Trophoblast cell (in vitro differentiated cells and primary cell): ENCODE data around the gene WDR88.

Experiments
- DNase-seq, 2 donors: peaks; one replicate each; pipeline ENCODE4 v3.0.0-alpha.2; 2016
- H2AFZ ChIP-seq: 2 replicates; pipeline ENCODE4 v1.6.1; 2013; ENCODE audit warnings: low read length, moderate library complexity, mild to moderate bottlenecking; ENCODE audit not compliant: insufficient read depth, poor library complexity
- H2AK5ac ChIP-seq: 2 replicates; pipeline ENCODE4 v1.6.1; 2013; ENCODE audit warnings: mild to moderate bottlenecking, low read length
- H2BK120ac ChIP-seq: 2 replicates; pipeline ENCODE4 v1.6.1; 2013; ENCODE audit warnings: low read length, mild to moderate bottlenecking, moderate library complexity; ENCODE audit not compliant: insufficient read depth, poor library complexity
- H2BK12ac ChIP-seq: 2 replicates; pipeline ENCODE4 v1.6.1; 2013; ENCODE audit warnings: mild to moderate bottlenecking, low read length, moderate library complexity
- H2BK5ac ChIP-seq: 2 replicates; pipeline ENCODE4 v1.6.1; 2013; ENCODE audit warnings: low read length, low read depth, moderate library complexity, mild to moderate bottlenecking; ENCODE audit not compliant: poor library complexity
- H3K14ac ChIP-seq: 2 replicates; pipeline ENCODE4 v1.6.1; 2013; ENCODE audit warnings: mild to moderate bottlenecking, low read length
- H3K18ac ChIP-seq: 2 replicates; pipeline ENCODE4 v1.6.1; 2013; ENCODE audit warnings: mild to moderate bottlenecking, low read length
- H3K23ac ChIP-seq: 2 replicates; pipeline ENCODE4 v1.6.1; 2013; ENCODE audit warnings: low read length
- H3K27ac ChIP-seq: 2 replicates; pipeline ENCODE4 v1.5.1; 2013; ENCODE audit warnings: low read depth, mild to moderate bottlenecking, inconsistent platforms, low read length, moderate library complexity
- H3K27me3 ChIP-seq: 2 replicates; pipeline ENCODE4 v1.6.1; 2013; ENCODE audit warnings: inconsistent platforms, mild to moderate bottlenecking, low read length, moderate library complexity; ENCODE audit not compliant: insufficient read depth
- H3K36me3 ChIP-seq, 2 experiments: 1 replicate in 1 of 2; 2 replicates in 1 of 2; pipeline ENCODE4 v1.6.1; 2013; ENCODE audit warnings: low read length in 2 of 2, mild to moderate bottlenecking in 2 of 2, moderate library complexity in 1 of 2; ENCODE audit not compliant: insufficient read depth in 2 of 2, control insufficient read depth in 1 of 2
- H3K4ac ChIP-seq: 2 replicates; pipeline ENCODE4 v1.6.1; 2013; ENCODE audit warnings: low read depth, mild to moderate bottlenecking, low read length, moderate library complexity
- H3K4me1 ChIP-seq, 2 experiments: 1 replicate in 1 of 2; 2 replicates in 1 of 2; pipeline ENCODE4 v1.6.1; 2013; ENCODE audit warnings: low read length in 2 of 2, mild to moderate bottlenecking in 2 of 2, moderate library complexity in 1 of 2; ENCODE audit not compliant: insufficient read depth in 2 of 2, control insufficient read depth in 1 of 2
- H3K4me2 ChIP-seq: 2 replicates; pipeline ENCODE4 v1.6.1; 2013; ENCODE audit warnings: inconsistent platforms, mild to moderate bottlenecking, low read length, moderate library complexity
- H3K4me3 ChIP-seq: 2 replicates; pipeline ENCODE4 v1.5.1; 2013; ENCODE audit warnings: mild to moderate bottlenecking, low read depth, low read length, inconsistent platforms
- H3K79me1 ChIP-seq: one replicate; pipeline ENCODE4 v1.6.1; 2013; ENCODE audit warnings: low read length
- H3K79me2 ChIP-seq: 2 replicates; pipeline ENCODE4 v1.6.1; 2013; ENCODE audit warnings: low read length, mild to moderate bottlenecking; ENCODE audit not compliant: control insufficient read depth, insufficient read depth, poor library complexity
- H3K9ac ChIP-seq: 2 replicates; pipeline ENCODE4 v1.6.1; 2013; ENCODE audit warnings: mild to moderate bottlenecking, low read length
- H3K9me3 ChIP-seq: 2 replicates; pipeline ENCODE4 v1.6.1; 2013; ENCODE audit warnings: low read depth, mild to moderate bottlenecking, control low read depth, inconsistent platforms, low read length; ENCODE audit not compliant: insufficient read depth
- H4K12ac ChIP-seq: 2 replicates; pipeline ENCODE4 v1.6.1; 2013; ENCODE audit warnings: low read depth, mild to moderate bottlenecking, low read length, moderate library complexity
- H4K8ac ChIP-seq: 2 replicates; pipeline ENCODE4 v1.6.1; 2013; ENCODE audit warnings: low read depth, mild to moderate bottlenecking, low read length, moderate library complexity
- H4K91ac ChIP-seq: one replicate; pipeline ENCODE4 v1.6.1; 2013; ENCODE audit warnings: low read depth, mild to moderate bottlenecking, low read length, moderate library complexity
- WGBS: extraction: QIAGEN DNeasy Blood & Tissue Kit; methylation state at CpG from one replicate; pipeline ENCODE4 v1.1.7; 2013; ENCODE audit warnings: missing lambda C conversion rate; ENCODE audit not compliant: insufficient read length, insufficient coverage; ENCODE audit errors: extremely low coverage; 5-methylcytosine and 5-hydroxymethylcytosine counted together

The WDR88 gene

DNA sequence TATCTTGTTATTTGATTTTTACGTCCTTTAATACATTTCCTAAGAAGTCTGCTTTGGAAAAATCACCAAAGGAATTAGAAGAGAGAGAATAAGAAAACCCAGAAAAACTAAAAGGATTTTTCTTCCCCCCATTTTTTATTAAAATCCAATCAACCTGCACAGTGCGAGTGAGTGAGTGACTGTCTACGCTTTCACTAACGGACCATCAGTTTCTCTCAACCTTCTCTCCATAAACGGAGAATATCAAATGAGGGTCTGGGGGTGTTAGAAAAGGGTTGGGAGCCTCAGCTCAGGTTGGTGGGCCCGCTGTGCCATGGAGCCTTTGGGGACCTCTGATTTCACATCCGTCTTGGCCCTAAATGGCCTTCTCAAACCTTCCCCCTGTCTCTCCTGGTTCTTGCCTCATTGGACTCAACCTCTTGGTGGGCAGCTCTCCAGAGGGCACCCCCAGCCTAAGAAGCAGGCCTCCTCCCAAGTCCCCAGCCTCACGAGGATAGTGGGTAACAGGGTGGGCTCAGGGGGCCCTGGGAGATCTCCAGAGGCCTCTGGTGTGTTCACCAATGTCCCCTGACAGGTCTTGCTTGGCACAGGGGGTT is 61.5 kb downstream of the WDR88 start:
- no peak overlapping the region for H2AFZ ChIP-seq
- no peak overlapping the region for H4K8ac ChIP-seq
- H3K9ac ChIP-seq, result no peak overlapping the region
- no peak overlapping the region for H3K23ac ChIP-seq
- no peak overlapping the region for H2BK12ac ChIP-seq
- no peak overlapping the region for H3K4me2 ChIP-seq
- no peaks in the 10 kb centered on the region for H3K9me3 ChIP-seq
- no peak overlapping the region for H2BK5ac ChIP-seq
- H2AK5ac ChIP-seq, result no peak overlapping the region
- H3K14ac ChIP-seq, result no peak overlapping the region
- peaks cover 0 to 5% of the 10 kb centered on the region in 2 experiments for H3K4me1 ChIP-seq
- no peak overlapping the region for H3K4ac ChIP-seq
- H3K36me3 ChIP-seq, result no peaks in the 10 kb centered on the region
- no CpG with 5 or more reads among the region's 8 CpGs for WGBS
- peaks cover 20% of the 10 kb centered on the region for H3K27me3 ChIP-seq
- no peak overlapping the region for H3K4me3 ChIP-seq
- no peak overlapping the region for H4K91ac ChIP-seq
- H2BK120ac ChIP-seq, result no peak overlapping the region
- H3K79me2 ChIP-seq, result no peaks in the 10 kb centered on the region
- no peak overlapping the region for H4K12ac ChIP-seq
- no peak overlapping the region for H3K18ac ChIP-seq
- H3K79me1 ChIP-seq, result no peaks in the 10 kb centered on the region
- H3K27ac ChIP-seq, result no peak overlapping the region
- no peak for DNase-seq

DNA sequence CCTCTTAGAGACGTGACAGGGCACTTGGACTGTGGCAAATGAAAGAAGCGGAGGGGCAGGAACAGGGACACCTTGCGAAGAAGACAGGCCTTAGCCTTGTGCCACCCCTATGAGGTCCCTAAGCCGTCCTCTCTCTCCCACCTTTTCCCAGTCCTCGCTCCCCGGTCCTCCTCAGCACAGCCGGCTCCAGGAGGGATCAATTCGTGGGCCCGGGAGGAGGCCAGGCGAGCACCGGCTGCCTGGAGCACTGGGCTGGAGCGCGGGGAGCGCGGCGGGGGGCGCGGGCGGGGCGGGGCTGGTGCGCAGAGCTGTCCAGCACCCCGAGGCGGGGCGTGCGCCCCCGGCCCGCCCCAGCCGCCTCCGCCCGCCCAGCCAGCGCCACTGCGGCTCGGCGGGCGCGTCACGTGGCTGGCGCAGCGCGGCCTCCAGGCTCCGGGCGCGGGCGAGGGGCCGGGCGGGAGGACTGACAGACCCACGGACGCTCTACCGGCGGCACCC is 62.0 kb downstream of the WDR88 start, which contains the start of gene LRP3:
TSS of gene LRP3 (plus strand) at position 466 of the 498 bp plus-strand sequence. CDS start 456 bp downstream, outside the sequence.
- H3K79me2 ChIP-seq, result no peaks in the 10 kb centered on the region
- peaks cover 20% of the 10 kb centered on the region for H3K27me3 ChIP-seq
- H3K36me3 ChIP-seq, result no peaks in the 10 kb centered on the region
- no CpG with 5 or more reads among the region's 50 CpGs for WGBS
- peak within 1 kb of the TSS; percentile 38 for H4K12ac ChIP-seq
- peak within 1 kb of the TSS; percentile 37 for H3K14ac ChIP-seq
- H2BK120ac ChIP-seq, result no peak within 1 kb of the TSS
- no peak within 1 kb of the TSS for H4K8ac ChIP-seq
- no peak within 1 kb of the TSS for H2AK5ac ChIP-seq
- H2BK12ac ChIP-seq, result no peak within 1 kb of the TSS
- DNase-seq, result peak in 1 of 2 donors; percentile 19
- no peak within 1 kb of the TSS for H3K27ac ChIP-seq
- H3K4me3 ChIP-seq, result peak within 1 kb of the TSS; percentile 71
- peak within 1 kb of the TSS; percentile 68 for H3K18ac ChIP-seq
- H3K9me3 ChIP-seq, result no peaks in the 10 kb centered on the region
- peak within 1 kb of the TSS; percentile 39 for H2AFZ ChIP-seq
- no peak within 1 kb of the TSS for H3K4ac ChIP-seq
- H3K4me1 ChIP-seq, result peaks cover 0 to 5% of the 10 kb centered on the region in 2 experiments
- H3K79me1 ChIP-seq, result no peaks in the 10 kb centered on the region
- H3K4me2 ChIP-seq, result peak within 1 kb of the TSS; percentile 89
- H2BK5ac ChIP-seq, result no peak within 1 kb of the TSS
- peak within 1 kb of the TSS; percentile 59 for H3K9ac ChIP-seq
- H4K91ac ChIP-seq, result no peak within 1 kb of the TSS
- H3K23ac ChIP-seq, result no peak within 1 kb of the TSS

DNA sequence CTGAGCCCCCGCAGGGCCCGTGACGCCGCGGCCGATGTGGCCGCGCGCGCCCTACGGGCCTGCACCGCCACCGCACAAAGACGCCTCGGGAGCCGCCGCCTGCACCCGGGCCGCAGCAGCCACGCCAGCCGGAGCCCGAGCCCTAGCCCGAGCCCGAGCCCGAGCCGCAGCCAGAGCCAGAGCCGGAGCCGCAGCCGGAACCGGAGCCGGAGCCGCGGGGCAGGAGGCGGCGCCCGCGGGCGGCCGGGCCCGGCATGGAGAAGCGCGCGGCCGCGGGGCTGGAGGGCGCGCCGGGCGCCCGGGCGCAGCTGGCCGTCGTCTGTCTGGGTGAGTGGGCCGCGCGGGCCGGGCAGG is 62.6 kb downstream of the WDR88 start:
- Histone ChIP-seq H3K14ac (peak overlapping the region; percentile 37), H4K12ac (no peak overlapping the region), H3K18ac (peak overlapping the region; percentile 68), H4K8ac (no peak overlapping the region), H3K36me3 (no peaks in the 10 kb centered on the region), H3K79me1 (no peaks in the 10 kb centered on the region), H2AK5ac (no peak overlapping the region), H3K9ac (no peak overlapping the region), H3K4me2 (peak overlapping the region; percentile 89), H4K91ac (no peak overlapping the region), H3K23ac (no peak overlapping the region), H3K27ac (no peak overlapping the region), H3K4ac (no peak overlapping the region), H2BK5ac (no peak overlapping the region), H3K4me3 (peak overlapping the region; percentile 71), H3K79me2 (no peaks in the 10 kb centered on the region), H3K9me3 (no peaks in the 10 kb centered on the region), H3K4me1 (peaks cover 0 to 5% of the 10 kb centered on the region in 2 experiments), H2BK120ac (no peak overlapping the region), H3K27me3 (peaks cover 20% of the 10 kb centered on the region), H2AFZ (peak overlapping the region; percentile 39), H2BK12ac (no peak overlapping the region)
- peak in 1 of 2 donors; percentile 18 for DNase-seq
- no CpG with 5 or more reads among the region's 57 CpGs for WGBS

DNA sequence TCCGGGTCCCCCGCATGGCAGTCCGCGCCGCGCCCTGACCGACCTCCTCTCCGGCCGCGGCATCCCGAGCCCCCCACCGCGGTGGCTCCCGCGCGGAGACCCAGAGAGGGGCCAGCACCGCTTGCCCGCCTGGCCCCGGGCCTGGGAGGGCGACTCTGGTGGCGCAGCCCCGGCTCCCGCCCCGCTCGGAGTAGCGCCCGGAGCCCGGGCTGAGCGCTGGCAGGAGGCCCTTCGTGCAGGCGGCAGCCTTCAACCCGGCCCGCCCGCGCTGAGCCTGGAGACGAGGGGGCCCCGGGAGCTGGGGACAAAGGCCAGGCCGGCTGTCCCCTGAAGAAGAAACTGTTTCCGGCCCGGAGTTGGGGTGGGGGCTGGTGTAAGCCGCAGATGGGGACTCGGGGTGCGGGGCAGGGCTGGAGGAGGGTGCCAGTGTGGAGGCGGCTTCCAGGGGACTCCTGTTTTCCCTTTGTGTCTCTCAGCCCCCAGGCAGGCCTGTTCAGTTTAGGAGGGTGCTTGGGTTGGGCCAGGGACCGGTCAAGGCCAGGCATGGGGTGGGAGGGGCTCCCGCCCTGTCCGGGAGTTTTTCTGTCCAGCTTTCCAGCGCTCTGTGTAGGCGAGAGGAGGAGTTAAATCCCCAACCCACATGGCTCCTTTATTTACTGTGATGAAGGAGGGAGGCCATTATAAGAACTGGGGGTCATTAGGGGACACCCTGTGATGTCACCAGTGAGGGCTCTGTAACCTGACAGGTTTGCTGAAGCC is 63.2 kb downstream of the WDR88 start:
- peak overlapping the region; percentile 71 for H3K4me3 ChIP-seq
- H2AFZ ChIP-seq, result peak overlapping the region; percentile 18
- peak overlapping the region; percentile 68 for H3K18ac ChIP-seq
- peaks cover 0 to 5% of the 10 kb centered on the region in 2 experiments for H3K4me1 ChIP-seq
- H2BK120ac ChIP-seq, result no peak overlapping the region
- WGBS, result no CpG with 5 or more reads among the region's 49 CpGs
- peak overlapping the region; percentile 38 for H4K12ac ChIP-seq
- H3K27ac ChIP-seq, result no peak overlapping the region
- no peaks in the 10 kb centered on the region for H3K79me2 ChIP-seq
- H3K14ac ChIP-seq, result peak overlapping the region; percentile 32
- no peak overlapping the region for H3K4ac ChIP-seq
- peaks cover 20% of the 10 kb centered on the region for H3K27me3 ChIP-seq
- peak overlapping the region; percentile 59 for H3K9ac ChIP-seq
- no peak overlapping the region for H2AK5ac ChIP-seq
- H3K4me2 ChIP-seq, result peak overlapping the region; percentile 89
- no peaks in the 10 kb centered on the region for H3K79me1 ChIP-seq
- no peak overlapping the region for H4K91ac ChIP-seq
- no peaks in the 10 kb centered on the region for H3K9me3 ChIP-seq
- H2BK5ac ChIP-seq, result no peak overlapping the region
- H2BK12ac ChIP-seq, result no peak overlapping the region
- H3K23ac ChIP-seq, result no peak overlapping the region
- no peaks in the 10 kb centered on the region for H3K36me3 ChIP-seq
- peak in 1 of 2 donors; percentile 18 for DNase-seq
- H4K8ac ChIP-seq, result no peak overlapping the region
